H1 (cell line): ENCODE data around the gene SANBR. TPM values are rescaled to one million over a fixed set of nuclear protein-coding genes. Genes with fewer than 3 reads are reported as not detected.

Experiments used
- ASH2L ChIP-seq: fragments of 200-600, 300-600 bp; sonication (generic); IDR thresholded peaks from one replicate; pipeline ENCODE4 v1.7.1; 2017; ENCODE audit warnings: low read length
- ATF2 ChIP-seq: IDR thresholded peaks from 2 replicates; pipeline ENCODE4 v1.6.1; 2012; ENCODE audit warnings: low read length, inconsistent platforms
- CBX8 ChIP-seq: fragments of 300-800, 300-1000 bp; sonication (generic); IDR thresholded peaks from 2 replicates; pipeline ENCODE4 v1.7.1; 2016; ENCODE audit warnings: low read depth, low read length, borderline replicate concordance
- CHD1 ChIP-seq: IDR thresholded peaks from 2 replicates; pipeline ENCODE4 v1.6.1; 2012; ENCODE audit warnings: low read depth, low read length, improper control_type of control experiment
- CTBP2 ChIP-seq: IDR thresholded peaks from 2 replicates; pipeline ENCODE4 v1.7.0; 2011; ENCODE audit warnings: borderline replicate concordance, mild to moderate bottlenecking, moderate library complexity, mixed read lengths, low read length; ENCODE audit not compliant: insufficient read depth, insufficient read length
- FOSL1 ChIP-seq: IDR thresholded peaks from 2 replicates; pipeline ENCODE4 v1.6.1; 2011; ENCODE audit warnings: mild to moderate bottlenecking, low read depth, low read length, moderate library complexity; ENCODE audit not compliant: insufficient read depth
- GTF2F1 ChIP-seq: IDR thresholded peaks from 2 replicates; pipeline ENCODE4 v1.6.1; 2012; ENCODE audit warnings: low read depth, low read length, improper control_type of control experiment, borderline replicate concordance
- KDM5A ChIP-seq: fragments of 200-600 bp; IDR thresholded peaks from 2 replicates; pipeline ENCODE4 v1.7.1; 2012; ENCODE audit warnings: mild to moderate bottlenecking, low read length, inconsistent platforms, mixed read lengths
- NRF1 ChIP-seq: IDR thresholded peaks from 2 replicates; pipeline ENCODE4 v1.6.1; 2011; ENCODE audit warnings: mild to moderate bottlenecking, low read depth, low read length, improper control_type of control experiment
- POLR2A ChIP-seq, 2 experiments: IDR thresholded peaks; 1 replicate in 1 of 2; 2 replicates in 1 of 2; pipeline ENCODE4 v1.6.1; 2011; ENCODE audit warnings: low read depth in 2 of 2, low read length in 2 of 2, mild to moderate bottlenecking in 2 of 2; ENCODE audit errors: control extremely low read depth in 1 of 2
- POLR2AphosphoS5 ChIP-seq: IDR thresholded peaks from 2 replicates; pipeline ENCODE4 v1.6.1; 2011; ENCODE audit warnings: low read depth, low read length
- RBBP5 ChIP-seq: IDR thresholded peaks from 2 replicates; pipeline ENCODE4 v1.7.1; 2012; ENCODE audit warnings: low read depth, mild to moderate bottlenecking, inconsistent platforms, low read length, moderate library complexity, borderline replicate concordance
- RFX5 ChIP-seq: IDR thresholded peaks from 2 replicates; pipeline ENCODE4 v1.6.1; 2011; ENCODE audit warnings: low read depth, low read length, improper control_type of control experiment, borderline replicate concordance
- RXRA ChIP-seq: IDR thresholded peaks from 2 replicates; pipeline ENCODE4 v1.6.1; 2011; ENCODE audit warnings: low read depth, mild to moderate bottlenecking, low read length, moderate library complexity; ENCODE audit not compliant: insufficient read depth
- SAP30 ChIP-seq: fragments of 300-600 bp; sonication (generic); IDR thresholded peaks from 2 replicates; pipeline ENCODE4 v1.7.1; 2012; ENCODE audit warnings: low read length, moderate library complexity, mild to moderate bottlenecking, inconsistent platforms; ENCODE audit not compliant: insufficient read depth, insufficient replicate concordance
- SIN3A ChIP-seq, 2 experiments: IDR thresholded peaks in 1 of 2; conservative IDR thresholded peaks in 1 of 2; 2 replicates each; pipeline ENCODE4 v1.6.1; 2011 to 2012; ENCODE audit warnings: low read length in 2 of 2, improper control_type of control experiment in 1 of 2, low read depth in 1 of 2, mild to moderate bottlenecking in 1 of 2
- SP1 ChIP-seq: IDR thresholded peaks from 2 replicates; pipeline ENCODE4 v1.6.1; 2011; ENCODE audit warnings: low read depth, low read length
- SP4 ChIP-seq: IDR thresholded peaks from 2 replicates; pipeline ENCODE4 v1.6.1; 2012; ENCODE audit warnings: low read length, inconsistent platforms
- TAF1 ChIP-seq: IDR thresholded peaks from 2 replicates; pipeline ENCODE4 v1.6.1; 2011; ENCODE audit warnings: mild to moderate bottlenecking, low read depth, low read length
- TAF7 ChIP-seq: optimal IDR thresholded peaks from 2 replicates; pipeline ENCODE3; 2011; ENCODE audit warnings: low read depth, mild to moderate bottlenecking, inconsistent platforms, low read length, moderate library complexity, borderline replicate concordance
- TCF12 ChIP-seq: IDR thresholded peaks from 2 replicates; pipeline ENCODE4 v1.6.1; 2011; ENCODE audit warnings: low read depth, mild to moderate bottlenecking, low read length
- YY1 ChIP-seq: IDR thresholded peaks from 2 replicates; pipeline ENCODE4 v1.6.1; 2011; ENCODE audit warnings: low read depth, mild to moderate bottlenecking, low read length
- ZNF274 ChIP-seq: IDR thresholded peaks from 2 replicates; pipeline ENCODE4 v1.7.0; 2012; ENCODE audit warnings: low read length, borderline replicate concordance; ENCODE audit errors: extremely low read depth
- polyA plus RNA-seq, 7 experiments: library from polyadenylated mRNA; depleted of rRNA in 3 of 7; stranded (reverse) in 5 of 7; unstranded in 2 of 7; fragments of >200 nt in 5 of 7; fragments of 200-250 nt in 2 of 7; gene quantifications; 1 replicate in 5 of 7; 2 replicates in 1 of 7; 4 replicates in 1 of 7; pipeline versions ENCODE4 v1.2.1 to v1.2.3, GENCODE V29; 2011 to 2013; ENCODE audit warnings: missing spikeins in 2 of 7, mixed read lengths in 2 of 7
- total RNA-seq: library from RNA; stranded (reverse); fragmentation: NEBNext Ultra II Directional; extraction: Animal tissue kit (Norgen Biotek cat#: 25700); gene quantifications from 2 replicates; pipeline ENCODE4 v1.2.1, GENCODE V29; 2021

The SANBR gene
- total and polyA plus RNA-seq, 2 of the 8 experiments (the other 6 are each of a cell fraction or from before 2014, with no cell fraction given): 3.4 to 12.1 TPM

GRCh38 chr2:61017556-61018317, 47.9 kb upstream of the SANBR start, which contains the start of the genes PEX13 and PUS10 (continued):
- TF ChIP-seq RBBP5 (peak; percentile 99), GTF2F1 (no peak), SIN3A (conservative IDR thresholded peaks at IDR 0.05 in 1 of 2, IDR thresholded peaks at IDR 0.05 in 1 of 2; ENCODE audit: low read depth in 1 of 2, low read length in 2 of 2) (peak; percentile 27 to 75; a peak in 3 of 4 replicates), YY1 (peak; percentile 74; the same call in 1 of the 2 replicates), RXRA (no peak), RFX5 (no peak; the same call in 1 of the 2 replicates), CBX8 (no peak), TCF12 (peak; percentile 71; the same call in 1 of the 2 replicates), KDM5A (no peak; the same call in 1 of the 2 replicates), CTBP2 (no peak), SP1 (no peak), SP4 (no peak), SAP30 (peak; percentile 94), ATF2 (peak; percentile 64; the same call in 1 of the 2 replicates), TAF1 (peak; percentile 77), POLR2A (IDR thresholded peaks at IDR 0.05; ENCODE audit: control extremely low read depth in 1 of 2, low read depth in 2 of 2, low read length in 2 of 2) (peak in 1 of 2 experiments; percentile 69; a peak in 2 of 3 replicates), ZNF274 (no peak), CHD1 (no peak), NRF1 (no peak), ASH2L (peak; percentile 79), TAF7 (no peak), FOSL1 (no peak), POLR2AphosphoS5 (peak; percentile 85)
